ENCODE results near the gene SYTL3. TPM values are rescaled to one million over a fixed set of nuclear protein-coding genes. Genes with fewer than 3 reads are reported as not detected.

SYTL3 gene
- total RNA-seq, 1 experiment from 2014 or later: 7.8 TPM

DNA sequence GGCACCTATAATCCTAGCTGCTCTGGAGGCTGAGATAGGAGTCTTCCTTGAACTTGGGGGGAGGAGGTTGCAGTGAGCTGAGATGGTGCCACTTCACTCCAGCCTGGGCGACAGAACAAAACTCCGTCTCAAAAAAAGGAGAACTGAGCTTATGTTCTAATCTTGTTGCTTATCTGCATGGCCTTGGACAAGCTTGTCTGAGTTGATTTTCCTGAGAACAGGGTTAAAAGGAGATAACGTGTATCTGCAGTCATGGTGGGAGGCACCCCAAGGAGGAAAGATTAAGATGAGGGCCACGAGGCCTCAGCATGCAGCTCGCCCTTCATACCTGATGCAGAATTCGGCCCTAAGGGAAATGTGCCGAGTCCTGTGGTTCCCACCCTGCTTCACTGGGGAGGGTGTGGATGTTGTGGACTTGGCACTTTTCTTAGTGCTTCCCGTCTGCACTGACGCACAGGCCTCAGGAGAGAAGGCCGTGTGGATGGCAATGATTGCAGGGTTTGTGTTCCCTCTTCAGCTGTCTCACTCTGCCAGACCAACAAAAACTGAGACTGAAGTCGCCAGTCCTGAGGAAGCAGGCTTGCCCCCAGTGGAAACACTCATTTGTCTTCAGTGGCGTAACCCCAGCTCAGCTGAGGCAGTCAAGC lies 113.1 kb downstream of the SYTL3 start:
- DNase-seq: no peak
- Histone ChIP-seq H3F3A (ENCODE audit: insufficient read depth, low read depth) (peaks cover 76% of the 10 kb centered on the region), H3K79me2 (ENCODE audit: low read depth) (peaks cover 20% of the 10 kb centered on the region; the same call in 1 of the 2 replicates), H3K4me3 (no peak overlapping the region), H3K27ac (peak overlapping the region; percentile 86), H3K9me2 (ENCODE audit: insufficient read depth) (no peaks in the 10 kb centered on the region), H3K4me1 (replicated peaks; ENCODE audit: insufficient read depth) (peaks cover 12% of the 10 kb centered on the region), H3K9me3 (ENCODE audit: insufficient read depth, low read depth) (no peaks in the 10 kb centered on the region), H3K36me3 (ENCODE audit: low read depth) (peaks cover 30% of the 10 kb centered on the region), H4K20me1 (ENCODE audit: insufficient read depth) (0 out of 2 replicates have a peak, but pooled peaks cover 1% of the 10 kb centered on the region), H2AFZ (no peak overlapping the region), H3K27me3 (ENCODE audit: insufficient read depth, low read depth) (no peaks in the 10 kb centered on the region), H3K4me2 (no peak overlapping the region)
- ChIA-PET CTCF (interaction anchor here (0.6 kb wide), 1 partner anchor 25 kb away, joined by 3 read pairs; no protein-coding TSS in a partner anchor), POLR2A (ENCODE audit: unreplicated experiment) (no interaction called here)
- TSS peak; percentile 2 for BruUV-seq (replicated peaks)
- no peak for TF ChIP-seq CTCF (conservative IDR thresholded peaks at IDR 0.05)
- TF ChIP-seq EZH2 (IDR thresholded peaks at IDR 0.05; ENCODE audit: low read depth): no peak
- intact Hi-C loops (cut with micrococcal nuclease; ENCODE audit: unreplicated experiment): loop anchor here (10.0 kb wide), 1 partner anchor 58 kb away; no protein-coding TSS in a partner anchor

DNA sequence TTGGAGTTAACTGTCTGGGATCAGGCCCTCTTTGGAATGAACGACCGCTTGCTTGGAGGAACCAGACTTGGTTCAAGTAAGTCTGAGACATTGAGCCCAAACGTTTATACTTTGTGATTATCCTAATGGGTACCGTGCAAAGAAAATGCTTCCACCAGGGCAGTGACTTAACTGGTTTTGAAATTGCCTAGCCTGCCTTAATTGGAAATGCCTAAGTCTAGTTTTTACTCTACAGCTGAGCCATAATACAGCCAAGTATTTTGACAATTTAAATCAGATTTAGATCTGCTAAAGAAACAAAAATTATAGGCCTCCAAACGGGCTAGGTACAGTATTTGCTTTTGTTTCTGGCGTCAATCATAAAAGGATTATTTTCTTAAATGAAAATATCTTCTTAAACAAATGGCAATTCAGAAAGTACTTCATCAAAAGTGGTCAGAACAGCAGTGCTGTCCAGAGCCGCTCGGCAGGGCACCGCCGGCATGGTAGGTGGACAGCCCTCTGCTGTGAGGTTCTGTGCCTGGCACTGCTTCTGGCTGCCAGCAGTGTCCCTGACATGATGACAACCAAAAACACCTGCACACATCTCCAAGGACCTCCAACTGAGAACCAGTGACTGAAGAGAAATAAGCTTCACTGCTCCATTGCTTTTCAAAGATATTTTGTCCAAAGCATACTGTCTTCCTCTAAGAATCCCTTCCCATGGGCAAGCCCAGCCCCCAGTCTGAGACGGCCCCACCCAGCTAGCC lies 113.8 kb downstream of the SYTL3 start:
- Histone ChIP-seq H3F3A (ENCODE audit: insufficient read depth, low read depth) (peaks cover 83% of the 10 kb centered on the region), H3K4me1 (replicated peaks; ENCODE audit: insufficient read depth) (peaks cover 12% of the 10 kb centered on the region), H3K27ac (peak overlapping the region; percentile 86), H3K9me3 (ENCODE audit: insufficient read depth, low read depth) (no peaks in the 10 kb centered on the region), H3K4me3 (no peak overlapping the region), H3K9me2 (ENCODE audit: insufficient read depth) (no peaks in the 10 kb centered on the region), H4K20me1 (ENCODE audit: insufficient read depth) (0 out of 2 replicates have a peak, but pooled peaks cover 8% of the 10 kb centered on the region), H3K36me3 (ENCODE audit: low read depth) (peaks cover 37% of the 10 kb centered on the region), H3K4me2 (no peak overlapping the region), H2AFZ (no peak overlapping the region), H3K27me3 (ENCODE audit: insufficient read depth, low read depth) (no peaks in the 10 kb centered on the region), H3K79me2 (ENCODE audit: low read depth) (peaks cover 27% of the 10 kb centered on the region)
- peak in 1 of 2 experiments; percentile 55 for DNase-seq
- intact Hi-C loops (cut with micrococcal nuclease; ENCODE audit: unreplicated experiment): loop anchor here (10.0 kb wide), 1 partner anchor 59 kb away; no protein-coding TSS in a partner anchor
- POLR2A ChIA-PET (ENCODE audit: unreplicated experiment): interaction anchor here (0.7 kb wide), 1 partner anchor 40 kb away, joined by 3 read pairs; no protein-coding TSS in a partner anchor
- BruUV-seq (replicated peaks): no TSS peak
- TF ChIP-seq CTCF (conservative IDR thresholded peaks at IDR 0.05): no peak; the same call in 1 of the 2 replicates
- no peak for TF ChIP-seq EZH2 (IDR thresholded peaks at IDR 0.05; ENCODE audit: low read depth)
- CTCF ChIA-PET: no interaction called here

DNA sequence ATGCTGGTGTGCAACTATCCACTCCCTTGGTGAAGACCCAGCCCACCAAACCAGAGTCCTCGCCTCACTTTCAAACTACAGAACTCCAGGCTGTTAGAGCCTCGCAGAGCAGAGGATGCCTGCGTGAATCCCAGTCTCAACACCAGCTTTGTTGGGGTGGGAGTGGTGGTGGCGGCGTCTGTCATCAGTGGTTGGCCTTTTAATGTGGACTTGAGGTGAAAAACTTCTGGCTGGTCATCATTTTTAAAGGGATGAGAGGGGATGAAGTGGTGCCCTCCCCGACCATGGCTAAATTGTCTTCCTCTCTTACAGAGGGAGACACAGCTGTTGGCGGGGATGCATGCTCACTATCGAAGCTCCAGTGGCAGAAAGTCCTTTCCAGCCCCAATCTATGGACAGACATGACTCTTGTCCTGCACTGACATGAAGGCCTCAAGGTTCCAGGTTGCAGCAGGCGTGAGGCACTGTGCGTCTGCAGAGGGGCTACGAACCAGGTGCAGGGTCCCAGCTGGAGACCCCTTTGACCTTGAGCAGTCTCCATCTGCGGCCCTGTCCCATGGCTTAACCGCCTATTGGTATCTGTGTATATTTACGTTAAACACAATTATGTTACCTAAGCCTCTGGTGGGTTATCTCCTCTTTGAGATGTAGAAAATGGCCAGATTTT lies 114.5 kb downstream of the SYTL3 start:
- Histone ChIP-seq H3K27me3 (ENCODE audit: insufficient read depth, low read depth) (no peaks in the 10 kb centered on the region), H3K36me3 (ENCODE audit: low read depth) (peaks cover 44% of the 10 kb centered on the region), H3K4me2 (no peak overlapping the region), H3K4me1 (replicated peaks; ENCODE audit: insufficient read depth) (peaks cover 12% of the 10 kb centered on the region), H3K9me2 (ENCODE audit: insufficient read depth) (no peaks in the 10 kb centered on the region), H4K20me1 (ENCODE audit: insufficient read depth) (peaks cover 13% of the 10 kb centered on the region), H3K79me2 (ENCODE audit: low read depth) (peaks cover 34% of the 10 kb centered on the region), H3F3A (ENCODE audit: insufficient read depth, low read depth) (peaks cover 90% of the 10 kb centered on the region), H3K4me3 (no peak overlapping the region), H2AFZ (no peak overlapping the region), H3K9me3 (ENCODE audit: insufficient read depth, low read depth) (no peaks in the 10 kb centered on the region), H3K27ac (peak overlapping the region; percentile 86)
- CTCF ChIA-PET: no interaction called here
- TF ChIP-seq EZH2 (IDR thresholded peaks at IDR 0.05; ENCODE audit: low read depth) (no peak), CTCF (conservative IDR thresholded peaks at IDR 0.05) (no peak)
- no TSS peak for BruUV-seq (replicated peaks)
- peak in 1 of 2 experiments; percentile 51 for DNase-seq
- POLR2A ChIA-PET (ENCODE audit: unreplicated experiment): interaction anchor here (0.7 kb wide), 1 partner anchor 39 kb away, joined by 3 read pairs; no protein-coding TSS in a partner anchor
- intact Hi-C loops (cut with micrococcal nuclease; ENCODE audit: unreplicated experiment): loop anchor here (10.0 kb wide), 1 partner anchor 60 kb away; no protein-coding TSS in a partner anchor
